Measurements from ENCODE around the gene MYH15.

The MYH15 gene

DNA sequence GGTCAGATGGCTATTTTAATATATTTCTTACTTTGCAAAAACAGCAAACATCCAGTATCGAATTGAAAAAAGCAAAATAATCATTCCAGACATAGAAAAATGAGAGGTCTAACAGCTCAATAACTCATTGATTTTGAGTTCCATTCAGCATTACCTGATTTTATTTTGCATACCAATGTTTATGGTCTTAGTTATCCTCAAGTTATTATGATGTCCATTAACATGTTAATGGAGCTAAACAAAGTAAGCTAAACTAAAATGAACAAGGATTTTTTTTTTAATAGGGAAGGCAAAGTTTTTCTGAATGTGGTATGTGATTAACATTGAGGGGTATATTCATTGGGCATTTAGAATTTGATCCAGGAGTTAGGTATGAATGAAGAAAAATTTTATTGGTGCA is 13.1 kb downstream of the MYH15 start:
- DNase-seq = no peak
- no peak for TF ChIP-seq GATA1 (IDR thresholded peaks at IDR 0.05; ENCODE audit: low read depth, low read length)

DNA sequence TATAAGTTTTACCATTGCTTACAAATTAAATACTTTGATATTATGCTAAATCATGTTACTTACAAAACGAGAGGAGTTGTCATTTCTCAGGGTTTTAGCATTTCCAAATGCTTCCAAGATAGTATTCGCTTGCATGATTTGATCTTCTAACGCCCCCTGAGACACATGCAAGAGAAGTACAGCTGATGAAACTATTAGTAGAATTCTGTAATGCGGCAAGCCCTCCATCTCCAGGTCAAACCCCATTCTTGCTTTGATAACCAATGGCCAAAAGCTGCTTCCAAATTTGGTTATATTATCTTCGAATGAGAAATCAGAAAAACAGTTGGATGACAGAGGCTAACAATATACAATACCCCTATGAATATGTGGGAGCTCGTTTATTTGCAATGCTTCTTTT is 14.7 kb downstream of the MYH15 start:
- DNase-seq = peak; percentile 4 to 49
- TF ChIP-seq GATA1 (IDR thresholded peaks at IDR 0.05; ENCODE audit: low read depth, low read length) = no peak
- TF ChIP-seq POLR2A (IDR thresholded peaks at IDR 0.05; ENCODE audit: low read length) = no peak

DNA sequence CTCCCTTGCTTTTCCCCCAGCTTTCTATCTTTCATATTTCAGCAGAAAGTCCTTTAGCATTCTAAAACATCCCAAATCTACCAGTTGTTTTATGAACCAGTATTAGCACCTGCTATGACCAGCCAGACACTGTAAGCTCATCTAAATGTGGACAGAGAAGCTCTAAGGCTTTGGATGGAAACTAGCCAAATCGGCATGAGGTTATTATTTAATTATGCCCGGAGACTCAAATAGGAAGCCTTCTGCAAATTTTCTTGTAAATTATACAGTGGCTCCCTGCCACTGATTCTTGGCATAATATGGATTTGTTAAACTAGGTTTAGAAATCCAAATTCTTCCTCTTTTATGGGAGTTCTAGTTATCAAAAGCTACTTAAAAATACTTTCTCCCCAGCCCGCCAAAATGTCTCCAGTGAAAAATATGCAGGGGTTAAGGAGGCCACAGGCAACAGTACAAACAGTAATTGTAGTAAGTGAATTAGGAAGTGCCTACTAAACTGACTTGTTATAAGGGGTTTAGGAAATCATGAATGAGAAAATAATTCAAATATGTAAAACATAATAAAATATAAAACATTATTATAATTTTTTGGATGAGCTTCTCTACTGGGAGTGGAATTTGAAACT is 15.4 kb downstream of the MYH15 start:
- DNase-seq = no peak

DNA sequence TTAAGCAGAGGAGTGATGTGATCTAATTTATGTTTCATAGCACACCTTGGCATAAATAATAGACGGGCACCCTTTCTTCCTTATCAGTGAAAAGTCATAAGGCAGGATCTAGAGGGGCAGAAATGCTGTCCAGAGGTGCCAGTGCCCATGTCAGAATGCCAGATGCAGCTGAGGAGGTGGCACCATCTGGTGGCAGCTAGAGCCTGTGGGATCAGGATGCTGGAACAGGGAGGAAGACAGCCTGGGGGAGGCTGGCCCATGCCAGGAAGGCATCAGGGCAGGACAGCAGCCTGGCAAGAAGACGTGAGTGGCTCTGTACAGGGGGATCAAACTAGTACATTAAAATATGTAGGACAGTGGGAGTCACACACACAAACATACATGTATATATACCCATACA is 16.5 kb downstream of the MYH15 start:
- DNase-seq = peak in 1 of 2 experiments; percentile 8
- TF ChIP-seq POLR2A (IDR thresholded peaks at IDR 0.05; ENCODE audit: low read length) (no peak), GATA1 (IDR thresholded peaks at IDR 0.05; ENCODE audit: low read depth, low read length) (no peak)

More for the DNA sequence above, 15.4 kb downstream of the MYH15 start:
- TF ChIP-seq GATA1 (IDR thresholded peaks at IDR 0.05; ENCODE audit: low read depth, low read length) (no peak), POLR2A (IDR thresholded peaks at IDR 0.05; ENCODE audit: low read length) (no peak)

DNA sequence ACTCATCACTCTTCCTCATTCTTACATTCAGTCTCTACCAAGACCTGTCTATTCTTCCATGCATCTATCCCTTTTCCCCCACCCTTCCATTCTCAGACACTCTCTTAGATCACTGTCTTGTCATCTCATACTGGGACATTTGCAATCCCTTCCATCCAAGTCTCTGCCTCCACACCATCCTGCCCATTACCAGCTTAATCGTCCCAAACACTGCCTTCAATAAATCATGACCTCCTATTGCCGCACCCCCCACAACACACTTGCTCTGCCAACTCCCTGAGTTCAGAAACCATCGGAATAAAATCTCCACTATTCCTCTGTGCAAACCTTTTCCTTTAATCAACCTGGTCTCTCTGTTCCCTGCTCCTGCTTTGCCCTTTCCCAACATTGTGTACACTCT is 18.9 kb downstream of the MYH15 start:
- DNase-seq = no peak
- TF ChIP-seq GATA1 (IDR thresholded peaks at IDR 0.05; ENCODE audit: low read depth, low read length) (no peak), POLR2A (IDR thresholded peaks at IDR 0.05; ENCODE audit: low read length) (no peak)

DNA sequence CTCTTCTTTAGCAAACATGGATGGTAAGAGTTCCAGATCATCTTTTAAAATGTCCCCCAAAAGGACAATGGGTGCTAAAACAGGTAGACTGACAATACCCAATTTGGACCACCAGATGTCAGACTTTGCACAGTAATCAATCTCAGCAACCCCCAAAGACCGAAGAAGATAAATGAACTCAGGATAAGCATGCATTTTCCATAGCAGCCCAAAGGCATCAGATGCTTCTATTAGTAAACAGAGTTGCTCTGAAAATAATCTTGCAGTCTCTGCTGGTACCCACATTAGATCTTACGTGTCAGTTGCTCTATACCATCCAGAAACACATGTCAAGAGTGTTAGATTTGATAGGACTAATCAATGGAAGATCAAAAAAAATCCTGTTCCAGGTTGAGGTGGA is 20.6 kb downstream of the MYH15 start:
- peak; percentile 43 to 63 for DNase-seq
- TF ChIP-seq POLR2A (IDR thresholded peaks at IDR 0.05; ENCODE audit: low read length) = no peak
- no peak for TF ChIP-seq GATA1 (IDR thresholded peaks at IDR 0.05; ENCODE audit: low read depth, low read length)

DNA sequence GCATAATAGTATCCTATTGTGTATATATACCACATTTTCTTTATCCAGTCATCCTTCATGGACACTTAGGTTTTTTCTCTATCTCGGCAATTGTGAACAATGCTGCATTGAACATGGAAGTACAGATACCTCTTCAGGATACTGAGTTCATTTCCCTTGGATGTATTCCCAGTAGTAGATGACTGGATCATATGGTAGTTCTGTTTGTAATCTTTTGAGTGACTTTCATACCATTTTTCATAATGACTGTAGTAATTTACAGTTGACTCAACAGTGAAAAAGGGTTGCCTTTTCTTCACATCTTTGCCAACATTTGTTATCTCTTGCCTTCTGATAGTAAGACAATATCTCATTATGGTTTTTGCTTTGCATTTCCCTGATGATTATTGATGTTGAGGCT is 21.8 kb downstream of the MYH15 start:
- no peak for TF ChIP-seq POLR2A (IDR thresholded peaks at IDR 0.05; ENCODE audit: low read length)
- no peak for TF ChIP-seq GATA1 (IDR thresholded peaks at IDR 0.05; ENCODE audit: low read depth, low read length)
- no peak for DNase-seq

DNA sequence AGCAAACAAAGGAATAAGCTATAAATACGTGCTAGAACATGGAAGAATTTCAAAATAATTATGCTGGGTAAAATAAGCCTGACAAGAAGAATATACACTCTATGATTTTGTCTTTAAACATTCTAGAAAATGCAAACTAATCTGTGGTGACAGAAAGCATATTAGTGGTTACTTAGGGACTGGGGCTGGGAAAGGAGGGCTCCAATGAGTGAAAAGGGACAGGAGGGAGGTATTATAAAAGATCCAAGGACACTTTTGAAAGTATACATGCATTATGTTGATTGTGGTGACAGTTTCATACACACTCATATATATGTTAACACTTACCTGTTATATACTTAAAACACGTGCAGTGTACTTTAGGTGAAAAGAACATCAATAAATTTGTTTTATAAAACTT is 23.0 kb downstream of the MYH15 start:
- no peak for DNase-seq
- TF ChIP-seq GATA1 (IDR thresholded peaks at IDR 0.05; ENCODE audit: low read depth, low read length) (no peak), POLR2A (IDR thresholded peaks at IDR 0.05; ENCODE audit: low read length) (no peak)

DNA sequence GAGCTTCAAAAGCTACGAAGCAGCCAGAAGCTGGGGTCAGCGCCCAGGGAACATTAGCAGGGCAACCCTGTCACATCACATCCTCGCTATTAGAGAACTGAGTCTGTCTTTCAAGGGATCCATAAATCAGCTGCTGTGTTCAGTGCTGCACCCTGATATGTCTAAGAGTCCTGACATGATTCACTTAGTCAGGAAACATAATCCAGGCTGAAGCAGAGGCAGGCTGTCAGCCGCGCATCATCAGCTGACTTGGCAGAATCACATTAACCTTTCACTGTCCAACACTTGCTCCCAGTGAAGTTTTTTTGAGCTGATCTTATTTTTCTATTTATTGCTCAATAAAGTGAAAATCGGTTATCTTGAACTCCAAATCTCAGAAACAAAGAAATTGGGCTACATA is 23.5 kb downstream of the MYH15 start:
- no peak for DNase-seq
- TF ChIP-seq GATA1 (IDR thresholded peaks at IDR 0.05; ENCODE audit: low read depth, low read length) (no peak), POLR2A (IDR thresholded peaks at IDR 0.05; ENCODE audit: low read length) (no peak)

DNA sequence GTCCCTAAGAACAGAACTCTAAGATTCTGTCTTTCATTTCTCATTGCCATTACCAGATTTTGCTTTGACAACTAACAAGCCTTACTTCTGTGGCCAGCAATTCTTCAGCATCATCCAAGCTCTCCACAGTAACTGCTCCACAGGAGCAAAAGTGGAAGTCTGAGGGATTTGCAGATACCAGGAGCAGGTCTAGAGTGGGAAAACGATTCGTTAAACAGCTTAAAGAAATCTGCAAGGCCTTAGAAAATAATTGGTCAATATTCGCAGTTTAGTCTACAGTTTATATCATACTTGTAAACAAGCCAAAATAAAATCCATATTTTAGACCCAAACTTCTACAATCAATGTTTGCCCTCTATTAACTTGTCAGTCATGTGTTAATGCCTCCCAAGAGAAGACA is 24.1 kb downstream of the MYH15 start:
- TF ChIP-seq POLR2A (IDR thresholded peaks at IDR 0.05; ENCODE audit: low read length) (no peak), GATA1 (IDR thresholded peaks at IDR 0.05; ENCODE audit: low read depth, low read length) (no peak)
- DNase-seq = no peak

DNA sequence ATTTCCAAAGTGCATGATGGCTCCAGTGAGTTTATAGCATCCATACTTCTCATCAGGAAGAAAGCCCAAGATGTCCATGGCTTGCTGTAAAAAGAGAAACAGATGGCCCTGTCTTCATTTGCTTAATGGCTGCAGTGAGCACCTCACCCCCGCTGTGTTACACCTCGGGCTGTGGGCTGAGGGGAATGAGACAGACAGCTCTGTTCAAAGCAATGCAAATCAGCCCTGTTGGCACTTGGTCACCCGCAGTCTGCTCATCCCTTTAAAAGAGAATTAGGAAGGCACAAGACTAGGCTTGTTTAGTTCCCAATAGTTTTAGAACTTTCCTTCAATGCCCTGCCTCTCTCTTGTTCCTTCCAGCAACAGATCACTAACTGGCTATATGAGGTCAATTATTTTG is 25.2 kb downstream of the MYH15 start:
- TF ChIP-seq POLR2A (IDR thresholded peaks at IDR 0.05; ENCODE audit: low read length) (no peak), GATA1 (IDR thresholded peaks at IDR 0.05; ENCODE audit: low read depth, low read length) (no peak)
- no peak for DNase-seq

DNA sequence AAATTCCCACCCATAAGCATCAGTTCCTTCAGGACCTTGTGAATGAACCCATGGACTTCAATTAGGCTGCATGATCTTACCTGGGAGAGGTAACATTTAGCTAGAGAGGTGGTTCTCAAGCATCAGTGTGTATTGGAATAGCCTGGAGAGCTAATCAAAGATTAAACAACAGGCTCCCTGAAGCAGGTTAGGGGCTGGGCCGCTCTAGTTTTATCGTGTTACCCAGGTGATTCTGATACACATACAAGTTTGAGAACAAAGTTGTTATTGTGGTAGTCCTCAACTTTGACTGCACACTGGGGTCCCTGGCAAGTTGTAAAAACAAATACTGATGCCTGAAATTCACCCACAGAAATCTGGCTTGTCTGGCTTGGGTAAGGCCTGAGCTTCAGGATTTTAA is 31.2 kb downstream of the MYH15 start:
- TF ChIP-seq GATA1 (IDR thresholded peaks at IDR 0.05; ENCODE audit: low read depth, low read length) (no peak), POLR2A (IDR thresholded peaks at IDR 0.05; ENCODE audit: low read length) (no peak)
- no peak for DNase-seq

DNA sequence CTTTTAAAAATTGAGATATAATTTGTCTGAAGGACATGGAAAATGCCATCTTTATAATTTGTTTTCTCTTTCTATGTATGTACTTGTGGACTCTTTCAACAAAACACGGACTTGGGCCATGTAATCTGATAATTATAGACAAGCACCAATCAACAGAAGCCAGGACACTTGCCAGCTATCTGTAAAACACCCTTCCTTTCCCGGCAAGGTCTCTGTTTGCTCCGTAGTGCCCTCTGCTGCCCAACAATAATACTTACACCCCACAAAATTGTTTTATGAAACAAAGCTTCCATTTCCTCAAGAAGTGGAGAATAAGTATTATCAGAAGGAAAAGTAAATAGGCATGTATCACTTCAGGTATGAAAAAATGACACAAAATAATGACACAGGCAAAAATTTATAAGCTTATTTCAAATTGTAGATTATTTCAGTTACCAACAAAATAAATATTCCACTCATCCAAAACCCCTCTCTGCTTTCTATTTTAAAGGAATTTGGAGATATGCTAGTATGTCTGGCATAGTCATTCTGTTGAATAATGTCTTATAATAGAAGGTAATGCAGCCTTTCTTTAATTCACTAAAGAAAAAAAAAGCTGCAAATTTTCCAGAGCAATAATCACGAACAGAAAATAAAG is 32.8 kb downstream of the MYH15 start:
- TF ChIP-seq GATA1 (IDR thresholded peaks at IDR 0.05; ENCODE audit: low read depth, low read length) = no peak
- TF ChIP-seq POLR2A (IDR thresholded peaks at IDR 0.05; ENCODE audit: low read length) = no peak
- DNase-seq = peak; percentile 80 to 81

DNA sequence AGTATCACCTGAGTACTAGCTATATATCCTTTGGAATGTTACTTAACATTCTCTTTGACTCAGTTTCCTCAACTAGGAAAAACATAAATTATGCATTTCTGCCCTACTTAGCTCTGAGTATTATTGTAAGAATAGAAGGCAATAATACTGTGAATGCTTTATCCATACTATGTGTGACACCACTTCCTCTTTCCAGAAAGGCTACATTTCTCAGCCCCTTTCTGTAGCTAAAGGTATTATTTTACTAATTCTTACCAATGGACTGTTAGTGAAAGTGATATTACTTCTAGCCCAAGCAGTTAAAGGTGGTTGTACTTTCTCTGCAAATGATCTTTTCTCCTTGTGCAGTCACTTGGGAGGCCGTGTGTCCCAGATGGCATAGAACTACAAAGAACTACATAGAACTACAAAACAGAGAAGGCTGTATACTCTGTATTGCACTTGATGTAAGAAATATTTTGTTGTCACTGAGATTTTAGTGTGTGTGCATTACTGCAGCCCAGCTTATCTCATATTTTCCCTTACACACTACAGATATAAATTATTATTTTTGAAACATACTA is 35.1 kb downstream of the MYH15 start:
- DNase-seq = no peak
- TF ChIP-seq POLR2A (IDR thresholded peaks at IDR 0.05; ENCODE audit: low read length) (no peak), GATA1 (IDR thresholded peaks at IDR 0.05; ENCODE audit: low read depth, low read length) (no peak)

DNA sequence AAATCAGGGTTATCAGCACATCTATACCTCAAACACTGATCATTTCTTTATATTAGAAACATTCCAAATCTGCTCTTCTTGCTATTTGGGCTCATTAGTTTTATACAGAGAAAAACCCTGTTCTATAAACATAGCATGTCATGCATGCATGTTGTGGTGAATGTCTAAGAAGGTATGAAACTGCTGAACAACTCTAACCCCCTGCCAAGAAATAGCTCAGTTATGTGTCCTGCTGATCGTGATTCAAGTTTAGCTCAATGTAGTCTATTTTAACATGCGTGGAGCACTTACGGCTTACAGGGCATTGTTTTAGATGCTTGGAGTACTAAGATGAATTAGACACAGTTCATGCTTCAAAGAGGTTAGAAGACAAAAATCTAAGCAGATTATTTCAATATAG is 35.8 kb downstream of the MYH15 start:
- TF ChIP-seq POLR2A (IDR thresholded peaks at IDR 0.05; ENCODE audit: low read length) = no peak
- TF ChIP-seq GATA1 (IDR thresholded peaks at IDR 0.05; ENCODE audit: low read depth, low read length) = no peak
- DNase-seq = no peak
